ENCODE results near the gene OPRL1.

OPRL1 gene

DNA sequence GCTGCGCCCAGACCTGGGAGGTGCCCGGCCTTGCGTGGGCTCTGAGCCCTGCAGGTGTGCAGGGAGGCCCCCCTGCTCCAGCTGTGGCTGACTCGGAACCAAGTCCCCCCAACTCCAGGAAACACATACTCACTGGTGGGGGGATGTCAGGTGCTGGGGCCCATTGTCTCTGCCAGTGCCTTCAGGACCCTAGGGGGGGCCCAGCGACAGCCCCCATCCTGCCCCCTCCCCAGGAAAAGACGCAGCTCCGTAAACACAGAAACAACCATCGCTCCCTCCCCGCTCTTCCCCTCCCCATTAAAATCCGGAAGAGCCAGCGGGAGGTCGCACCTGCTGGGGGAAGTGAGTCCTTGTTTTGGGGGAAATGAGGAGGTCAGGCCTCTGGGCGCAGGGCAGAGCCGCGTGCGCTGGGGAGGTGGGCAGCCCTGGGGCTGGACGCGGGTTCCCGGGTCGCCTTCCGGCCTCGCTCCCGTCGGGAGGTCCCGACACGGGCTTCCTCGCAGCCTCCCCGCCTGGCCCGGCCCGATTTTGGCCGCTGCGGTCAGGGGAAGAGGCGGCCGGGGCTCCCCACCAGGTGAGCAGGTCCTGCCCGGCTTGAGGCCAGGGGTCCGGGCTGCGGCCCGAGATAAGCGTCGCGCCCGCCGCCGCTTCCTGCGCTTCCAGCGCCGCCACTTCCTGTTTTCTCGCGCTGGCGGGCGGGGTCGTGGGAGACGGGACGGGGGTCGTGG is 37.7 kb upstream of the OPRL1 start:
- DNase-seq: no peak

DNA sequence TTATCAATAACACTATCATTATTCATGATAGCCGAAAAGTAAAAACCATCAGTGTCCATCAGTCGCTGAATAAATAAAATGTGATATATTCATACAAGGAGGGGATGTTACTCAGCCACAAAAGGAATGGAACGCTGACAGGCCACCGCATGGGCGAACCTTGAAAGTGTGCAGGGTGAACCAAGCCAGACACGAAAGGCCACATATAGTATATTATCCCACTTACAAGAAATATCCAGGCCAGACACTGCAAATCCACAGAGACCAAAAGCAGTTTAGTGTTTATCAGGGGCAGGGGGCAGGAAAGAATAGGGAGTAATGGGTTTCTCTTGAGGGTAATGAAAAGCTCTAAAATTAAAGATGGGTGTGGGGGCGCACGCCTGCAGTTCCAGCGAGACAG is 36.1 kb upstream of the OPRL1 start:
- DNase-seq: no peak

DNA sequence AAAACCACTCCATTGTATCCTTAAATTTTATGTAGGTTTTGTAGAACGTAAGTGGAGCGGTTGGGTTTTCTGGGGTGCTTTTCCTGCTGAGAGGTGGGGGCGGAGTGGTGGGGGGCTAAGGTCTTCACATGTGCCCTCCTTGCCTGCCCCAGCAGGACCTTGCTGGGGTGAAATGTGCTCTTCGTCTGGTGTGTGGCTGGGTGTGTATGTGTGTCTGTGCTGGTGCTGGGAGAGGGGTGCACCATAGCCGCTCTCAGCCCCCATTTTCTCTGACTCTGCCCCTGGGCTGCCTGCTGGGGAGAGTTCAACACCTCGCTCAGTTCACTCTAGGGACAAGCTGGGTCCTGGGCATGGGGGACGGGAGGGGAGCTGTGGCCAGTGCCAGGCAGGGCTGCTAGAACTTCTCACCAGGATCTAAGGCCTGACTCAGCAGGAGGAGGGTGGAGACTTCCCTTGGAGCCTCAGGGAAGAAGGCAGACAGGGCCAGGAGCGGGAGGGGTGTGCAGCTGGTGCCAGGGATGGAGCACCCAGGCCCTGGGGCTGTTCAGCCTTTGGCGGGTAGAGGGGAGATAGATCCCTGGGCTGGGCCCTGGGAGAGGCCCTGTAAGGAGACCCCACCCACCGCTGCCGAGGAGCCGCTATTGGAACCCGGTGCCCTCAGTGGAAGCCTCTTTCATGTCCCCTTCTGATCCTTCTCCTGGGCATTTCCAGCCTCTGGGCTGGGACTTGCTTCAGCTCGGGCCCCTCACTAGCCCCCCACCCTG is 35.2 kb upstream of the OPRL1 start:
- no peak for DNase-seq

DNA sequence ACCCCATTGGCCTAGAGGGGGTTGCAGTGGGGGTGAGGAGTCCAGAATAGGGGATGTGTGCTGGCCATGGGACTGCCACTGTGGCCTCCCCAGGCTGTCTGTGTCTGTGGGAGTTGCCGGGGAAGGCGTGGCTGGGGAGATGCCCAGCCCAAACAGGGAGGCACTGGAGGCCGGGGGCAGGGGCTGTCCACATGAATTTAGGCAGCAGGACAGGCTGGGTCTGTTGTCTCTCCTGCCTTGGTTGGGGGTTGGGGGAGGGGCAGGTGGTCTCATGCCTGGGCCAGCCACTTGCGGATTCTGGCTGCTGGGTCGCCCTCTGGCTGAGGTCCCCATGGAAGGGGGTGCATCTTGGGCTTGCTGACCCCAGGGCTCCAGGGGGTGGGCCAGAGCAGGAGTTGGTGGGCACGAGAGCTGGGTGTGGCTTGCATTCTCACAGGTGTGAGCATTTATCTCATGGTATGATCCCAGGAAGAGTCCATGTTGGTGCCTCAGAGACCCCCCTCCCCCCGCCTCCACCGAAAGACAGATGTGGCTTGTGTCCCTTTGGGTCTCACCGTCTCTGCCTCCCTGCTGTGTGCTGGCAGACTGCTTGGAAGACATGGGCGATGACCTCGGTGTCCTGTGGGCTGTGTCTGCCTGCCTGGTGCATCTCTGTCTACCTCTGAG is 34.4 kb upstream of the OPRL1 start:
- DNase-seq: no peak

DNA sequence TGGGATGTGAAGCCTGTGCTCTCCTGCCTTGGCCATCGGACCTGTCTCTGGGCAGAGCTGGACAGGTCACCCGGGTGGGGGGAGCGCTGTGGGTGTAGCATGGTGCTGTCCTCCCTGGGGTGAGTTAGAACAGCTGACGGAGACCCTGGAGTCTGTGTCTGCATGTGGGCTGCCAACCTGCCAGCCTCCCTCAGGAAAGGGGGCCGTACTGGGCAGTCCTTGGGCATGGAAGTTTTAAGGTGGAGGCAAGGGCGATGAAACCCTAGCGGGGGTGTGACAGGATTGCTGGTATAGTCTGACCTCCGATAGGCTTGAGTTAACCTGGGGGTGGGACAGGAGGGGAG is 32.9 kb upstream of the OPRL1 start:
- no peak for DNase-seq

DNA sequence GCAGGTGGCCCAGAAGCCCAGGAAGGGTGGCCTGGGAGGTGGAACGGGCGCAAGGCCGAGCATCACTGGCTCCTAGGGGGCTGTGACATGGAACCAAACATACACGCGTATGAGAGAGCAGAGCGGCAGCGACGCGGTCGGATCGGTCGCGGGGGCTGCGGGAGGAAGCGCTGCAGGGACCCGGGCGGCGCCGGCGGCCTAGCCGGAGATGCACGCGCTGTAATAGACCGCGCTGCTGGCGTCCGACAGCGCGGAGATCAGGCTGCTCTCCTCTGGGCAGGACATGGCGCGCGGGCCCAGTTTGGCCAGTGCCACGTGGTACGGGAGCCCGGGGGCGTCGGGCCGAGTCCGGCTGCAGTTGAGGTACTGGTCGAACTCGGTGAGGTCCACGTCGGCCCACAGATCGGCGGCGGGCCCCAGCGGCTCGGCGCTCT is 31.9 kb upstream of the OPRL1 start:
- DNase-seq: no peak

DNA sequence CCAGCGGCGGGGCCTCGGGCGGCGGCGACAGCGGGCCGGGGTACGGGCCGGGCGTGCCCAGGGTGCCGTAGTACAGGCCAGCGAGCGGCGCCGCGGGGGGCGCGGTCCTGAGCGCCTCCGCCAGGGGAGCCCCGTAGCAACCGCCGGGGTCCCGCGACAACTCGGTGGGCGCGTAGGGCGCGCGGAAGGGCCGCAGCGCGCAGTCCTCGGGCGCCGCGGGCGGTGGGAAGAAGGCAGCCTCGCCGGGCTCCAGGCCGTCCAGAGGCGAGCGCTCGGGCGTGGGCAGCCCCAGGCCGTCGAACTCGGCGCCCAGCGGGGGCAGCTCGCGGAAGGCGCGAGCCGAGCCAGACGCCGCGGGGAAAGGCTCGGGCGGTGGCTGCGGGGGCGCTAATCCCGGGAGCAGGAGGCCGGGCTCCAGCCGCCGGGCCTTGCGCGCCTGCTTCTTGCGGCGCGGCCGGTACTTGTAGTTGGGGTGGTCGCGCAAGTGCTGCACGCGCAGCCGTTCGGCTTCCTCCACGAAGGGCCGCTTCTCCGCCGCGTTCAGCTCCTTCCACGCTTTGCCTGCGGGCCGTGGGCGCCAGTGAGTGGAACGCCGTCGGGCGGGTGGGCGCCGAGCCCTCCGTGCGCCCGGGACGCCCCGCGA is 31.4 kb upstream of the OPRL1 start:
- no peak for DNase-seq

DNA sequence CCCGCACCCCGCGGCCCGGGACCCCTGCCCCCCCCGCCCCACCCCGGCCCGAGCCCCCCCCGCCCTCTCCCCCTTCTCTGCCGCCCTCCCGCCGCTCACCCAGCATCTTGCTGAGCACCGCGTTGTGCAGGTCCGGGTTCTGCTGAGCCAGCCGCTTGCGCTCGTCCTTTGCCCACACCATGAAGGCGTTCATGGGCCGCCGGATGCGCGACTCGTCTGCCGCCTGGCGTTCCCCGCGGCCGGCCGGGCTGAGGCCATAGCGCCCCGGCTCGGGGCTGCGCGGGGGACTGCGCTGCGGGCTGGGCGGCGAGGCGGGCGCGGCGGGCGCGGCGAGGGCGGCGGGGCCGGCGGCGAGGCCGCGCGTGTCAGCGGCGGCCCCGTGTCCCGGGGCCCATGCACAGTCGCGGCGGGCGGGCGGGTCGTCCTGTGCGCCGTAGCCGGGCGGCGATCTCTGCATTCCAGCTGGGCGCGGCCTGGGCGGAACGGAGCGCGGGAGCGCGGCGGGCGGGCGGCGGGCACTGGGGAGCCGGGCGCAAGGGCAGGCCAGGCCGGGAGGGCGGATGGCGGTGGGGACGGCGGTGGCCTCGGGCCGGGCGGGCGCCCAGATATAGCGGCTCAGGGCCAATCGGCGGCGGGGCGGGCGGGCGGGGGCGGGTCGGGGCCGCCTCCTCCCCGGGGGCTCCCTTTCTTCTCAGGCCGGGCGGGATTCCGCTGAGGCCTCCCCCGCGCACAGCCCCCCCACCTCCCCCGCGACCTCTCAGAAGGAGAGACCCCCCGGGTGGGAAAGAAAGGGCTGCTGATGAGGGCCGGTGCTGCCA is 30.6 kb upstream of the OPRL1 start, which contains the start of gene SOX18:
TSS of gene SOX18 (minus strand) at position 580 of the 818 bp plus-strand sequence. CDS start at position 457, 123 bp downstream.
- no peak for DNase-seq

DNA sequence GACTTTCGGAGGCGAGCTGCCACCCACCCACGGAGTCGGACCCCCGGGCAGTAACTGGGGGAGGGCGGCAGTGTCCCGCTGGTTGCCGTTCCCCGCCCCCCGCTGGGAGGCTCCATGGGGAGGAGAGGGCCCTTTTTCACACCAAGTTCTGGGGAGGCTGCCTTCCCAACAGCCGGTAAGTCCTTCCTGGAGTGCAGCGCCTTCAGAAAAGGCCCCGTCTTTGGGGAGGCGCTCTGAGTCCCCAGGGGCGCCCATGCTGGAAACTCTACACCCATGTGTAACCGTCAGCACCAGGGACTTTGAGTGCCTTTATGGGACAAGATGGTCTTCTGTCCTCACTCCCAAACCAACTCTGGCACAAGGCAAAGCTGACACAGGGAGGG is 30.0 kb upstream of the OPRL1 start:
- no peak for DNase-seq

DNA sequence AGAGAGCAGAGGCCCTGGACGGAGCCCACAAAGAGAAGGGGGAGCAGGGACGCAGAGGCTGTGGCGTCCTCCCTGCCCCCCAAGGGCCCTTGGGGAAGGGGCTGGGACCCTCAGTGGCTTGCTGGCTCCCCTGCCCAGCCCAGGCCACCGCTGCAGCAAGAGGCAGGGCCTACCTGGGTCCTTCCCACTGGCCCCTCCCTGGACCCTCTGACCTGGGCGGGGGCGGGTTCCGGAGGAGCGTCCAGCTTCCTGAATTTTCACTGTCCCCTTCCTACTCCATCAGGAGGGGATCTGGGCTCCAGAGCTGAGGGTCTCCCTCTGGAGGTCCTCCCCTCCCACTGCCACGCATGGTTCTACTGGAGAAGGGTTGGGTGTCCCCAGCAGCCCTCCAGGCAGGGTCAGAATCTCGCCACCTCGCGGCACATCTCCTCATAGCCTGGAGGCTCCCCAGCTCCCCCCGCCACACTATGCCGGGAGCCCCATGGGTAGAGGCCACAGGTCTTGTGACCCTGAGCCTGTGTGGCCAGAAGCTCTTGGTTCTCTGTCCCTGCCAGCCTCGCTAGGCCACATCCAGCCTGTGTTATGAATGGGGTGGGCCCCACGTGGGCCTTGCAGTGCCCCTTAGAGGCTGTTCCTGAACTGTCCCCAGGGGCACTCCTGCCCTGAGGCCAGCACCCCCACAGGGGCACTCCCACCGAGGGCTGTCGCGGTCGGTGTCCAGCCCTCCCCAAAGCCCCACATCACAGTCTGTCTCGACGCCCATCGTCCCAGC is 29.4 kb upstream of the OPRL1 start:
- no peak for DNase-seq

DNA sequence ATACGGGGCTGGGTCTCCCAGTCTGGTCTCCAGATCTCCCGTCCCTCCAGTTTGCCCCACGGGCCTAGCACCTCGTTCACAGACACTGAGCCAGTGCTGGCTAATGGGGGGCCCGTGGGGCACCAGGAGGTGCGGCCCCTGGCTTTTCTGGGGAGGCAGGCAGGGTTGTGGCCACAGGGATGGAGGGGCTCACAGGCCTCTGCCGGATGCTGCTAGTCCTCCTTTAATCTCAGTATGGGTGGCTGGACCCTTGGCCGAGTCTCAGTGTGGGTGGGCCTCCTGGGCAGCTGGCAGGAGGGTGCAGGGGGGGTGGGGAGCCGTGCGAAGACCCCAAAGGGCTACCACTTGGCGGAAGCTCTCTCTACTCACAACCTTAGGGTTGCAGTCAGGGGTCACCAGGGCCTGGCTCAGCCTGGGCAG is 28.8 kb upstream of the OPRL1 start:
- no peak for DNase-seq

DNA sequence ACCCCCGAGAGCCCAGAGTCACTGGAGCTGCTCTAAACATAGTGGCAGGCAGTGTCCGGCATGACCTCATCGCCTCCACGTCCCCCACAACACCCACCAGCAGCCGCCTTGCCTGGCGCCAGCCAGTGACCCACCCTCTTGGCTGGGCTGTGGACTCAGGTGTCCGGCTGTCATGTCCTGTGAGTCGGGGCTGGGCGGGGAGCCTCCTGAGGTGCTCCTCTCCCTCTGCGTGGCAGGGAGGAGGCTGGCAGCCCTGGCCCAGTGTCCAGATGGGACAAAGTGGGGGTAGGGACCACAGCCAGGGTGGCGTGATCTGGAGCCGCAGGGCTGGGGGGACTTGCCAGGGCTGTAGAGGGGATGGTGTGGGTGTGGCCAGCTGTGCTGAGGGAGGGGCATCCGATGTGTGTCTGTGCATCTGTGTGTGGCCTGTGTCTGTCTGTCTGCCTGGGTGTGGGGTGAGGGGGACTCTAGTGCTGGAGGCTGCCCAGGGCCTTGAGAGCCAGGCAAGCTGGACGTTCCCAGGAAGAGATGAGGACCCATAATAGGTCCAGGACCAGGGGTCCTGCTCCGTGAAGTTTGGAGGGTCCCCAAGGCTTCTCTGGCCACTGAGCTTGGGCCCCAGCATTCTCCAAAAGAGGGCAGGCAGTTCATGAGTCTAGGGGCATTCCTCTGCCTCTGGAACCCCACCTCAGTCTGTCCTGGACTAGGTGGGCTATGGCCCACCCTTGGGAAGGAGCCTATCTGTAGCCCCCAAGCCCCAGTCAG is 28.1 kb upstream of the OPRL1 start:
- no peak for DNase-seq

DNA sequence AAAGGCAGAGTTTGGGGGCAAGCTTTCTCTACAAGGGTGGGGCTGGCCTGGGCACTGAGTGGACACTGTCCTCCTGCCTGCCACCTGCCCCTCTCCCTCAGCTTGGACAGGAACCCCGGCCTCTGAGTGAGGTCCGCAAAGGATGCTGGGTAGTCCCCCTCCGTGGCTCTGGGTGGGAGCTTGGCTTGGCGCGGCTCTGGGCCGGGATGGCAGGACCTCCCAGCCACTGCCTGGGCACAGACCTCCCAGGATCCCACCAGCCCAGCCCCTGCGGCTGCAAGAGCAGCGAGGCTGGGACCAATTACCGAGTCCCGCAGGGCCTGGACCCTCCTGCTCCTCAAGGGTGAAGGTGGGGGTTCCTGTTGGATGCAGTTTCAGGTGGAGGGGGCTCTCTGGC is 27.6 kb upstream of the OPRL1 start:
- no peak for DNase-seq

DNA sequence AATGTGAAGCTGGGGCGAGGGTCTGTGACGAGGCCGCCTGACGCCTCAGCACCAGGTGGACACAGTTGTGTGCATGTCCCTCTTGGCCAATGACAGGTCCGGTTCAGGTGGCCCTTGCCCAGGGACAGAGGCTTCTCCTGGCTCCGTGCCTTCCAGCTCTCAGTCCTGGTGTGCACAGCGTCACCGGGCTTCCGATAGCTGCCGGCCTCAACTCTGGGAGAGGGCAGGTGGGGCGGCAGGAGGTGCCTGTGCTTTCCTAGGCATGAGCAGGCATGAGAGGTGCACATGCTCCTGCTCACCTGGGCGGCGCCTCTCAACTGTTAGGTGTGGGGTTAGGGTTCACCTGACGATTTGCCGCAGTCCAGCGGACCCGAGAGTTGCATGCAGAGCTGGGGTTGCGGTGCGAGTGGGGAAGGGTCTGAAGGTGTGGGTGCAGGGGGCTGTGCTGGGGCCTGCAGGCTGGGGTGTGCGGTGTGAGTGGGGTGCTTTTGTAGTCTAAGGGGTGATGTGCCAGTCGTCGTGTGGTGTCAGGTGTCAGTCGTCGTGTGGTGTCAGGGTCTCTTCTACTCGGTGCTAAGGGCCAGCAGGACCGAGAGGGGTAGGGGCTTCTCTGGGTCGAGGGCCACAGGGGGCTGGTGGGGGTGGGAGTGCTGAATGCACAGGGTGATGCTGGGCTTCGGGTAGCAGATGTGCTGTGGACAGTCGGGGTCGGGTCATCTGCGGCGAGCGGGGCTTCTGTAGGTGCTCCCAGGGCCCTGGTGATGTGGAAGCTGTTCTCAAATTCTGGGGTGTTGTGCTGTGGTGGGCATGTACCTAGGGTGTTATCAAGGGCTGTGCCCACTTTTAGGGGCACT is 26.7 kb upstream of the OPRL1 start:
- no peak for DNase-seq

DNA sequence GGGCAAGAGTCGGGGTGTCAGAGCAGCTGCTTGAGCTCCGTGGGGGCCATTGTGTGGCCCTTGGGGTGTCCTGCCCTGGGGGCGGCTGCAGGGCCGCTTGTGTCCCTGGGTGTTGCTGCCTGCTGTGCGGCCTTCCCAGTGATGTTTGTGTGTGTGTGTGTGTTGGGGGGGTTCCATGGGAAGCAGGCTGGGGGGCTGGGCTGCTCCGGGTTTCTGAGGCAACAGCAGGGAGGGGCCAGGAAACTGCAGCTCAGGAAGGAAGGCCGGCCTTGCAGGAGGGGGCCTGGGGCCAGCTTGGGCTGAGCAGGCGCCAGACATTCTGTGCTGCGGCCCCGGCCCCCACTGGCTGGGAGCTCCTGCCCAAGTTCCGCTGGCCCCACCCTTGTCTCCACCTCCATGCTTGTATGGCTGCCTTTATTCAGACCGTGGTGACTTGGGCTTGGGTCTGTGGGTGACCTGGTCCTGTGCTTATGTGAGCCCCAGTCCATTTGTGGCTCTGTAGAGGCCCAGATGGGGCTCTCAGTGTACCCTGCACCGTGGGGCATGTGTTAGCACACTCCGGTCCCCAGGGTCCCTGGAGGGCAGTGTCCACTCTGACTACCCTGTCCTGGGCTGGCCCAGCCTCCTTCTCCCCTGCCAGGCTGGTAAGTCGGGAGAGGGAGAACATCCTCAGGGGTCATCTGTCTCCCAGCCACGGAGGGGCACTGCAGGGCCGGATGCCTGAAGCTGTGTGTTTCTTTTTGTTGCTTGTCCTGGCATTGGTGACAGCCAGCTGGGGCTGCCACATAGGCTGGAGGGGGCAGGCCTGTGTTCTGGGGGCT is 25.8 kb upstream of the OPRL1 start:
- DNase-seq: no peak

DNA sequence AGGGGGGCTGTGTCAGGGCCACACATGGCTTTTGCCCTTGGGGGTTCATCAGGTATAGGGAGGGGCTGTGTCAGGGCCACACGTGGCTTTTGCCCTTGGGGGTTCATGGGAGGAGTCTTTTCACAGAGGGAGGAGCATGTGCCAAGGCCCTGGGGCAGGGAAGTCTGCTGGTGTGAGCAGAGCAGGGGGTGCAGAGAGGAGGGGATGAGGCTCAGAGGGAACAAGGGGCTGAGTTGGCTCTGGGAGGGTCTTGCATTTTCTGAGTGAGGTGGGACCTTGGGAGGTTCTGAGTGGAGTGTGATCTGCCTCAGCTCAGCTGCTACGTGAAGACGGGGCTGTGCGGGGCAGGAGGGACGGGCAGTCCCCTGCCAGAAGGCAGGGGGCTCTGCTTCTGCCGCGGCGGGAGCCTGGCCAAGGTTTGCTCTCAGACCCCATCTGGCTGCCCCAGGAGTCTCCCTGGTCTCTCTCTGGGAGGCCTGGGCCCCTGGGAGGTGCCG is 24.4 kb upstream of the OPRL1 start:
- no peak for DNase-seq

DNA sequence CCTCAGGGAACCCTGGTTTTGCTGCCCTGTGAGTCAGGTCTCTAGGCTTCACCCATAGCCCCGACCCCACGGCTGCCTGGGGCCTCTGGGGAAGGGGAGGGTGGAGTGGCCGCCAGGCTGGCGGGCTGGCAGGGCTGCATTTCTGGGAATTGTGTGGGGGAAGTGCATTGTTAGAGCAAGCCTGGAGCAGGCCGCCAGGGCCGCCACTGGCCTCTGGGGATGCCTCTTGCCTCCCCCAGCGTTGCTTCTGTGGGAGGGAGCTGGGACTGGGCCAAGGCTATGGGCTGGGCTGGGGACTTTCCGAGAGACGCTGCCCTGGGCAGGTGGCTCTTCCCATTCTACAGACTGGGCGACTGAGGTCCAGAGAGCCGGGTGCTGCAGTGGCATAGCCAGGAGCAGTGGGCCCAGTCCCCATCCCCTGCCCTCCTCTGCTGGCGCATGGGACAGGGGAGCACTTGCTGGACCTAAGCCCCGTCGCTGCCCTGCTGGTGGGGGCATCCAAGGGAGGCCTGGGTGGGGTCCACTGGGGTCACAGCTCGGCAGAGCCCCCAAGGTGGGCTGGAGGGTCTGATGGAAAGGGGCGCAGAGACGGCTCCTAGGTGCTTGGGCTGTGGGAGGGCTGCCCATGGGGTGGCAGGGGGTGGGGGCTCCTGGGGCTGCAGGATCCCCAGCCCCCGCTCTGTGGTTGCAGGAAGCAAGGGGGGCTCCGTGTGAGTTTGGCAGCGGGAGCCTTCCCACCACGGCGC is 23.8 kb upstream of the OPRL1 start:
- no peak for DNase-seq

DNA sequence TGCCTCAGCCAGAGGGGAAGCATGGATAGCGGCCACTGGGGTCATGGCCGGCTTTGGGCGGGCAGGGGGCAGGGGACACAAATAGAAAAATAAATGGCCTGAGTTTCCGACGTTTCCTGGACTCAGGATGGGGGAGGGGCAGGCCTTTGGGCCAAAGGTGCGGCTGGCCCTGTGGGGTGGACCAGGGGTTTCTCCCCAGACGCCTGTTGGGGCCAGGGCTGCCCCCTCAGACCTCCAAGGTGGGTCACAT is 23.3 kb upstream of the OPRL1 start:
- DNase-seq: no peak
